NOMO-1 treated with DMSO at 0.1 percent for 48 hours (cell line): ENCODE data around the gene SPATA21.
A peak's percentile ranks its signal among the peaks of the same experiment; 100 is the strongest.

Source experiments
- DNase-seq: peaks from one replicate; lab custom pipeline; 2025; ENCODE audit not compliant: unreplicated experiment; lab: John Stamatoyannopoulos, UW

The SPATA21 gene

DNA sequence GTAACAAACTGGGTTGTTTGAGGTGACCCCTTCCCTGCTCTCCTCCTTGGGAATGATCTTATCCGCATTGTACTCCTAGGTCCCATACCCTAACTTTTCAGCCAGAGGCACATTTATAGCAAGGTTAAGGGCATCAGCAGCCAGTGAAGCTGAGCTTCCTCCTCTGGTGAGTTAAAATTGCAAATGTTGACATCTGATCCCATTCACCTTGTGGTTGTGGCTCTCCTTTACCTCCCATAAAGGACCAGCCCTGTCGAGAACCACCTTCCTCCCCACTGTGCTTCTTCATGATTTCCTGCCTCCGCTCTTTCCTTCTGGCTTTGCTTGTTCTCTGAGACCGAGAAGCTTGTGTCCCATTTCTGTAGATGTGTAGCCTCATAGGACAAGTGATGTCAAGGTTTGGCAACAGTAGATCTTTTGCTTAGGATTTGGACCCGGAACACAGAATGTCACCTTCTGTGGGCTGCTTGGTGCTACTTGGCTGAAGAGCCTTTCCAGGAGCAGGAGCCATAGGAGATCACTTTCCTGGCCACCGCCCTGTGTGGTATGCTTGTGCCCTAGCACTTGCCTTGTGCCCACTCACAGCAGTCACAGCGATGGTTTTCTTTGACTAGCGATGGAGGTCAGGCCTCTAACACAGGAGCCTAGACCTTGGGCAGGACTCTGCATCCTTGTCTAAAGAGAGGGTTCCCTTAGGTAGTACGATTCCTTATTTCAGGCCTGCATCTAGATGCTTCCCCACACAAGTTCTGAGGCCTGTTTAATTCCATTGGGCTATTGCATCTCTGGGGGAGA is 51.4 kb downstream of the SPATA21 start:
- no peak for DNase-seq

DNA sequence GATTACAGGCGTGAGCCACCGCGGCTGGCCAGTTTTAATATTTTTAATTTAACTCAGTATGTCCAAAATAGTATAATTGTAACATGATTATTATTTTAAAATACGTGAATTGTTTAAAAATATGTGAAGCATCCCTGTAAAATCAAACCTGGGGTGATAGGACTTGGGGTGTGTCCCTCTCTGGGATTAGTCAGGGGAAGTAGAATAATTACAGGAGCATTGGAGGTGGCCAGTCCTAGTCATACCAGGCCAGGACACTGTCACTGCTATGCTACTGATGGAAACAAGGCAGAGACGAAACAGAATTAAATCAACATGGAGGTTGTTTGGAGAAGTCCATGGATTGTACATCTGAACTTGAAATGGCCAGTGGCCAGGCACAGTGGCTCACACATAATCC is 53.3 kb downstream of the SPATA21 start:
- DNase-seq = no peak

DNA sequence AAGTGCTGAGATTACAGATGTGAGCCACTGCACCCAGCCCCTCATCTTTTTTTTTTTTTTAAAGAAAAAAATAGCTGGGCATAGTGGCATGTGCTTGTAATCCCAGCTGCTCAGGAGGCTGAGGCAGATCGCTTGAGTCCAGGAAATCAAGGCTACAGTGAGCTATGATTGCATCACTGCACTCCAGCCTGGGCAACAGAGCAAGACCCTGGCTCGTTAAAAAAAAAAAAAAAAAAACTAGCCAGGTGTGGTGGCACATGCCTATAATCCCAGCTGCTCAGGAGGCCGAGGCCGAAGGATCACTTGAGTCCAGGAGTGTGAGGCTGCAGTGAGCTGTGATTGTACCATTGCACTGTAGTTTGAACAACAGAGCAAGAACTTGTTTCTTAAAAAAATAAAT is 56.4 kb downstream of the SPATA21 start:
- DNase-seq = no peak

DNA sequence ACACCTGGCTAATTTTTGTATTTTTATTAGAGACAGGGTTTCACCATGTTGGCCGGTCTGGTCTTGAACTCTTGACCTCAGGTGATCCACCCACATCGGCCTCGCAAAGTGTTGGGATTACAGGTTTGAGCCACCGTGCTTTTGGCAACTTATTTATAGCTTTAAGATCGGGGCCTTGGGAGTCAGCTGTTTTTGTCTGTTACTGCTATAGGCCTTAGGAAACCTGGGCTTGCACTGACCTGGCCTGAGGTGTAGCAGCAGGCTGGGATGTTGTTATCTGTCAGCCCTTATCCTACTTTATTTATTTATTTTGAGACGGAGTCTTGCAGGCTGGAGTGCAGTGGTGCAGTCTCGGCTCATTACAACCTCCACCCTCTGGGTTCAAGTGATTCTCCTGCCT is 58.8 kb downstream of the SPATA21 start:
- no peak for DNase-seq

DNA sequence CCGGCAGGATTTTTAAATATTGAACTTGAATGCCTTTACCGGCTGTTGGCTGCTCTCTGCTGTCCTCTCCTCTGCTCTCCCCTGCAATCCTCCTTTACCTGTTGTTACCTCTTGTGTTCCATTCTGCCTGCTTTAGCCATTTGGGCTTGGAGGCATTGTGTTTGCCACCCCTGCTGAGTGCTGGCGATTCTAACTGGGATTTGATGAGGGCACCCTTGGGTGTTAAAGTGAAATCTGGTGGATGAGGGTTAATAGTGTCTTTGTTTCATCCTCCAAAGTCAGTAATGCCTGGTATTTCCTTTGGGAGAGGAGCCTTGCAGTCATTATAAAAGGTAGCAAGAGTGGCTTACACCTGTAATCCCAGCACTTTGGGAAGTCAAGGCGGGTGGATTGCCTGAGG is 60.3 kb downstream of the SPATA21 start:
- no peak for DNase-seq

DNA sequence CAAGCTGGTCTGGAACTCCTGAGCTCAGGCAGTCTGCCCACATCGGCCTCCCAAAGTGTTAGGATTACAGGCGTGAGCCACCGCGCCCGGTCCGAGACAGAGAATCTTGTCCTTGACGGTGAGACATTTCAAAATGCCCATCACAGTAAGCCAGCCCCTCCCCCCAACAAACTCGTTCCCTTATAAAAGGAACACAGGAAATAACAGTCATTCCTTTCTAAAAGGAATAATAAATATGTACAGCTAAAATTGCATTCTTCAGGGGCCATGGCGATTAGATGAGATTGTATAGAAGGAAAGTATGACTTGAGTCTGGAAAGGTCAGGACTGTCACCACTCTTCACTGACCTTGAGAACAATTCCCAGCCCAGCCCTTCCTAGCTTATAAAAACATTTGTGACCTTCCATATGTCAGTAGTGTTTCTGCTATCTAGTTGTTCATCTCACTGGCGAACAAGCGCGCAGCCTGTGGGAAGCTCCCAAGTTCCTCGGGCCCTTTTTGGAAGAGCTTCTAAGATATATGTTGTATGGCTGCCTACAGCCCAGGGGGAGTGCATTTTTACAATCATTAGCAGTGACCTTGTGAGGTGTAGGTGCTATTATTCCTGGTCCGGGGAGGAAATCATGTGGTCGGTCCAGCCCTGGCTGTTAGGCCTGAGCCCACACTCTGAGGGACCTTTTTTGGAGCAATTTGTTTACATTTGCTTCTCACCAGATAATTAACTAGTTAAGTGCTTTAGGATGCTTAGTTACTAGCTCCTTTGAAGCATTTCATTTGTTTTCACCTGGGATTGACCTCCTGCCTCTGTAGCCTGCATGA is 61.5 kb downstream of the SPATA21 start:
- no peak for DNase-seq

DNA sequence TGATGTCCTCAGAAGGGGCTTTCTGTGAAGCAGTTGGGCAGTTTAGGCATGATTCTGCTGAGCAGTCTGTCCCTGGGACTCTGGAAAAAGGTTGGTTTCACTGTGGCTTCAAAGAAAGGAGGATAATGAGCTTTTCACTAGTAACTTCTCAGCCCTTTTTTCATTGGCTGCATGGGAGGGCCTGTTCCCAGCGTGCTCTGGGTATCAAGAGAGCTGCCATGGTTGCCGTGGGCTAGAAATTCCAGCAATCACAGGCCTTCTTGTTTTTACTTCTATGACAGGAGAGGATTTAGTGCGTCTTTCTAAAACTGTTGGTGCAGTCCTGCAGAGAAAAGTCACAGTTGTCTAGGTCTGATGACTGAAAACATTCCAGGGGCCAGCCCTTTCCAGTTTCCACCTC is 63.0 kb downstream of the SPATA21 start:
- no peak for DNase-seq

DNA sequence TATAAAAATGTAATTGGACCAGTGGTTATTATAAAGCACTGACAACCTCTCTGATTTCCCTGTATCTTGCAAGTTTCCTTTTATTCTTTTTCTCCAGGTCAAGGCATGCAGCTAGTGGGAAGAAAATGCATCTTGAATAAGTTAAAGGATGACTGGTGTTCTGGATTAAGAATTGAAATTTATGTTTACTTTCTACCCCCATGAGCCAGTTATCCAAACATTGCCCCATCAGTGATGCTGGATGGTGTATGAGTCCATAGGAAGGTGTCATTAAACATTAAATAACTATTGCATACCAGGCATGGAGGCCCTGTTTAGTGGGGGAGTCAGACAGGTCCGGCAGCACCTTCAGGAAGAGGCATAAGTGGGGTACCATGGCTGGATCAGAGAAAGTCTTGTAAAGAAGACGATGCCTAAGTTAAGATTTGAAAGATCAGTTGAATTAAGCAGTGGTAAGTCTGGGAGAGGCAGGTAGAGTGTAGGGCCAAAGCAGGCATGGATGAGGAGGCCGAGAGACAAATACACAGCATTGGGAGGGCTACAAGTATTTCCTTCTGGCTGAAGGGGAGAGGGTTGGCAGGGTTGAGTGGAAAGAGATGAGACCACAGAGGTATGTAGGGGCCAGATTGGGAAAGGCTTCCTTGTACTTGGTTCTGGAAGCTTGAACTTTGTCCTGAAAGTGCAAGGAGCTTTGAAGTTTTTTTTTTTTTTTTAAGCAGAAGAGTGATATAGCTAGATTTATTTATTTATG is 64.5 kb downstream of the SPATA21 start:
- no peak for DNase-seq

DNA sequence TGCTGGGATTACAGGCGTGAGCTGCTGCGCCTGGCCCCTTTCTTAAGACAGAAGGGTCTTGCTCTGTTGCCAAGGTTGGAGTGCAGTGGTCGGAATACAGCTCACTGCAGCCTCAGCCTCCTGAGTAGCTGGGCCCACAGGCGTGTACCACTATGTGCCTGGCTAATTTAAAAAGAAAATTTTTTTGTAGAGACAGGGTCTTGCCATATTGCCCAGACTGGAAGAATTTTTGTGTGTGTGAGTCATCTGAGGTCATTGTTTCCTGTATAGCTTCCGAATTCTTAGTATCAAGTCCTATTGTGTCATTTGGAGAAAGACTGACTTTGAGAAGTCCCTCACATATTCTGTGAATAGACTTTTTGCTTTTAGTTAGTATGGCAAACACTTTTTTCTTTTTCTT is 65.5 kb downstream of the SPATA21 start:
- peak; percentile 72 for DNase-seq

DNA sequence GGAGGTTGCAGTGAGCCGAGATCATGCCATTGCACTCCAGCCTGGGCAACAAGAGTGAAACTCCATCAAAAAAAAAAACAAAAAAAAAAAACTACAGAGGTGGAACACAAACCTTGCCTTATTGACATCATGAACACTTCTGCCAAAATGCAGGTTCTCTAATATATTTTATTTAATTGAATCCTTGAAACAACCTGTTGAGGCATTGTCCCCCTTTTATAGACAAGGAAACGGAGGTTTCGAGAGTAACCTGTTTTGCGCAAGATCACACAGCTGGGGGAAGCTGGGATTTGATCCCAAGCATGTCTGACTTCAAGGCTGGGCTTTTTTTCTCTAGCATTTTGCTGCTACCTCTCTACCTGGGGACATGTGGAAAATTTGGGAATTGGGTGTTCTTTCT is 67.4 kb downstream of the SPATA21 start:
- no peak for DNase-seq

DNA sequence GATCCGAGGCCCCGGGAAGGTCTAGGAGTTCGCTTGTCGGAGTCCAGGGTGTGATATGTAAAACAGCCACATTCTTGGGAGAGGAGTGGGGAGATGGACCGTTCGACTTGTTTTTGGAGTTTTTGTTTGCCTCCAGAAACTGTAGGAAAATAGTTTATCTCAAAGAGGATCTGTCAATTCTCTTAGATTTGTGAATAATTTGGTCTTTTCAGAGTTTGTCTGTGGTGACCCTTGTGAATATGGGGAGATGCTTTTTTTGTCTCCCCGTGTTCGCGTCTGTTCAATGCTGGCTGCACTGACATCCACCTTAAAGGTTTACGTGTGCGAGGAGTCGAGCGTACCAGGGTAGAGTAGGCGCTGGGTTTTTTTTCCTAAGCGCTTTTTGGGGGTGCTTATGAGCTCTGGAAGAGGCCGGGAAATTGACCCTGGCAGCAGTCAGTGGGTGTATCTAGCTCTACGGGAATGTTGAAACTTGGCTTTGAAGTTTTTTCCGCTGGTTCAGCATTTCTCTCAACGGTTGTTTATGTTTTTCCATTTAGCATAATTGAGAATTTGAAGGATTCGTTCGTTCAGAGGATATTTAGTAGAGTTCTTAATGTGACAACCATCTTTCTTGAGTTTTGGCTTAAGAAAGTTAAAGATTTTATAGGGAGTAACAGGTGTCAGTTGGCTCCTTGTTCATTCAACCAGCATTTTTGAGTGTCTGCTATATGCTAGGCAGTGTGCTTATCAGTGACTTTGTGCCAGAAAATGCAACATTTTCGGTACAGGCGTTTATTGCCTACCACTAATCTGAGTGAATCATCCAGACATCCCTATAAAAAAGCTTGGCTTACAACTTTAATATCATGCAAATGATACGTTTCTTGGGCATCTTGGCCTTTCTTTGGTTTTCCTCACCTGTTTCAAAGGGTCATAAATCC is 69.0 kb downstream of the SPATA21 start:
- DNase-seq = no peak

DNA sequence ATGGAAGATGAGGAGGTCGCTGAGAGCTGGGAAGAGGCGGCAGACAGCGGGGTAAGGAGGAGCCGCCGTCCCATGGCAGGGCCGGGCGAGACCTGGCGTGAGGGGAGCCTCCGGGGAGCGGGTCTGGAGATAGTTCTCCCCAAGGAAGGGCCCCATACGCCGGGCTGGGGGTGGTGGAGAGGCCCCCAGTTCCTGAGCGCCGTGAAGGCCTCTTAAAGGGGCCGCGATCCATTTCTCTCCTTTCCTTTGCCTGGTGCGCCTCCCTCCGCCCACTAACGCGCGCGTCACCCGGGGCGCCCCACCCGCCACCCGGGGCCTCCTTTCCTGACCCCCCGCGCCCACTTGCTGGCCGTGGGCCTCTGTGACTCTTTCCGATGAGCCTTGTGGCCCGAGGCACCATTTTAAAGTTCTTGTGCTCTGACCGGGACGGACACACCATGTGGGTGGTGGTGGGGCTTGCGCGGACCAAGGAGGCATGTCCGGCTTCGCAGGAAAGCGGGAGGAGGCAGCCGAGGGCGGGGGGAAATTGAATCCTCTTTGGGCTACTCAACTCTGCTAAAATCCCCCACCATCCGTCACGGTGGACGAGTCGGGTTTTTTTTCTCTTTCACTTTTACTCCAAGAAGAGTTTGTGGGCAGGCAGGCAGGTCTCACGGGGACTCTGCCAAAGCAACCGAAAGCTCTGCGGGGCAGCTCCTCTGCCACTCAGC is 69.8 kb downstream of the SPATA21 start:
- DNase-seq = peak; percentile 75

DNA sequence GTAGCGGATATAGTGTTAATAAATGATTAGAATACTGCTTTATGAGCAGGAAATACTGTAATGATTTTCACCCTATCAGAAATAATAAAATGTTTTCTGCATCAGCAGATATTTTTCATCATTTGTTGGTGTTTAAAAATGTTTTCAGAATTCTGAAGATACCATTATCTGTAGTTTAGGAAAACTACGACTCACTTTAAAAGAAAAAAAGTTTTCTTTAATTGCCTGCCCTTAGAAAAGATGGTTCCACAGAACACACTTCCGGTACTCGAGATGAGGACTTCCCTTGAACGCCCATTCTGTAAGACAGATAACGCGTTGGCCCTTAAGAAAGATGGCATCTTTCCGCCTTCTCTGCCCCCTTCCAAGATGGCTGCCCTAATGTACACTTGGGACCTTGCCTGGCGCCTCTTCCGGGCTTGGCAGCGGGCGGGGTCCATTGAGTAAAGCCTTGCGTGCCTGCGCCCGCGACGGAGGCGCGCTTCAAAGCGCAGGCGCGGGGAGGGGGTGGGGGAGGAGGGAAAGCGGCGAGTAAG is 70.4 kb downstream of the SPATA21 start, which contains the start of gene SZRD1:
SZRD1 (plus strand) TSS at position 521 of the 536 bp plus-strand sequence. CDS start 16 bp downstream, outside the sequence.
- DNase-seq = peak; percentile 99

DNA sequence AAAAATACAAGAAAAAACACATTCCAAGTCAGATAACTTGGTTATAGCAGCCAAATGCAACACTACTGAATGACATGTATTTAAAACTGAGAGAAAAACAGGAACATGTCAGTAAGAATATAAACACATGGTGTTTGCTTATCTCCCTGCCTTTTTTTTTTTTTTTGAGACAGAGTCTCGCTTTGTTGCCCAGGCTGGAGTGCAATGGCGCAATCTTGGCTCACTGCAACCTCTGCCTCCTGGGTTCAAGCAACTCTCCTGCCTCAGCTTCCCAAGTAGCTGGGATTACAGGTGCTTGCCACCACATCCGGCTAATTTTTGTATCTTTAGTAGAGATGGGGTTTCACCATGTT is 72.1 kb downstream of the SPATA21 start:
- DNase-seq = peak; percentile 87

DNA sequence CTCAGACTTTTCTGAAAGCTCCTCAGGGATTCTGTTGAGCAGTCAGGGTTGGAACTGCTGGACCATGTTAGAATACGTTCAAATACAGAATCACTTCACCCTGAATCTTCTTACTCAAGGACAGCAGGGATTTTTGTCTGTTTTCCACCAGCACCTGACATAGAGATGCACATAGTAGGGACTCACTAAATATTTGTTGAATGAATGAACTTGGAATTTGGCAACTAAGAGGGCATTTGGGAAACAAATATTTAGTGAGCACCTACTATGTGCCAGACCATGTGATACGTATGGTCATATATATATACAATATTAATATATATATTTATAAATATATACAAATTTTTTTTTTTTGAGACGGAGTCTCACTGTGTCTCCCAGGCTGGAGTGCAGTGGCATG is 80.4 kb downstream of the SPATA21 start:
- no peak for DNase-seq

DNA sequence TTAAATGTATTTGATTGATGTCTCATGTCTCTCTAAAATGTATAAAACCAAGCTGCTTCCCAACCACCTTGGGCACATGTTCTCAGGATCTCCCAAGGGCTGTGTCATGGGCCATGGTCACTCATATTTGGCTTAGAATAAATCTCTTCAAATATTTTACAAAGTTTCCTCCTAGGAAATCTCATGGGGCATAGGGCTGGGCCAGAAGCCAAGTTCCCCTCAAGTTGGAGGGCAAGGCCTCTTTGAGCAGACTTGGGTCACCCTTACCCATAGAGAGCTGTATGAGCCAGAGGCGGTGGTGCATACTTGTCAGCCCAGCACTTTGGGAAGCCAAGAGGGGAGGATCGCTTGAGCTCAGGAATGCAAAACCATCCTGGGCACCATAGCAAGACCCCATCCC is 82.6 kb downstream of the SPATA21 start:
- no peak for DNase-seq

DNA sequence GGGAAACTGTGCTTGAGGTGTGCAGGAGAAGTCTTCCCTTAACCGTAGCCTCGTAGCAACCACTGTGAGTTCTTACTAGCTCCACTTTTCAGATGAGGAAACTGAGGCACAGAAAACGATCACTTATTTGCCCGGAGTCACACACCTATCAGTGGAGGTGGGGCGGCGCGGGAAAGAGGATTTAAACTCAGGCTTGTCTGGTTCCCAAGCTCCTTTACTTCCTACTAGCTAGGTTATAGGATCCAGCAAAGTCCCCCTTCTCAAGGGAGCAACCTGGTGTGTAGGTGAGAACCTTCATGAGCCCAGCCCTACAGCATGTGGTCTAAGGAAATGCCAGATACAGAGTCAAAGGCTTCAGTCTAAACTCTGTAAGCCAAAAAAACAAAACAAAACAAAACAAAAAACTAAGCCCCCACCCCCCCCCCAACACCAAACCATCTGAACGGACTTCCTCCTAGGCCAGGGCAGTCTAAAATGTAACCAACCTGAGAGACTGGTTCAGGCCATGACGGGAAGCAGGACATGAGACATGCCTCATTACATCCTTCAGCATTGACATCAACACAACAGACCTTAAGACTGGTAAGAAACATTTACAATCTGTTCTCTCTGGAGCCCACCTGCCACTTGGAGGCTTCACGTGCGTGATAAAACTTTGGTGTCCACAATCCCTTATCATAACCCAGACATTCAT is 84.2 kb downstream of the SPATA21 start:
- peak; percentile 7 for DNase-seq

DNA sequence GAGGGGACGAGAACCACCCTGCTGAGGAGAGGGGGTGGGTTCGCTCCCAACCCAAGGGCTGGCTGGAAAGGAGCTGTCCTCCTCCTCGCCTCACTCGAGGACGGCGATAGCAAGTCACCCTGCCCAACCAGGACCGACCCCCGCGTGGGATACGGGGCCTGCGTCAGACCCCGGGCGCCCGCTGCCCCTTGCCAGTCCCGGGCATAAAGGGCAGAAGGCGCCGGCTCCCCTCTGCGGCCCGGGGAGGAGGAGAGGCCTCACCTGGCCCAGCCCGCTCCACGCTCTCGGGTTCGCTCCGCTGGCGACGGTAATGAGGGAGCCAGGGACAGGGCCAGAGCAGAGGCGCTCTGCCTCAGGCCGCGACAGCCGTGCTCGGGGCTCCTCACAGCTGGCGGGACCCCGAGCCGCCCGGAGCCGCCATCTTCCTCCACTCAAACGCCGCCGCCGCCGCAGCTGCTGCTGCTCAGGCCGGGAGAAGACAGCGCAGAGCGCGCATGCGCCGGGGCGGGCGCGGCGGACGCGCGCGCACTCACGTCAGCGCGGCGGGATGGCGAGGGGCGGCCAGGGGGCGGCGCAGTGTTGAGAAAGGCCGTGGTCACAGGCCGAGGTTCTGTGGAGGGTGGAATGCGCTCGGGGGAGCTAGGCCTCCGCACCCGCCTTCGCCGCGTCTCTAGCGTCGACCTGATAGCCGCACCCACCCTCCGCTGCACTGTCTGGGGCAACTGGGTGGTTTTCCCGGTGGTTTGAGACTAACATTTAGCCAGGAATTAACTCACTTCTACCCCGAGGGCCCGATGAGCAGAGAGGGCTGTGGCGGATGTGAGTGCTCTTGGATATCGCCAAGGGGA is 85.0 kb downstream of the SPATA21 start, which contains the start of gene FBXO42:
FBXO42 (minus strand) TSS at position 487 of the 848 bp plus-strand sequence. CDS start 37,062 bp downstream, outside the sequence.
- DNase-seq = peak; percentile 84
